ENCODE measurements around the gene IGF2BP2. TPM values are rescaled to one million over a fixed set of nuclear protein-coding genes. Genes with fewer than 3 reads are reported as not detected.

IGF2BP2 gene
- total and polyA plus RNA-seq, 2 experiments from 2014 or later = 88.9 to 91.8 TPM

DNA sequence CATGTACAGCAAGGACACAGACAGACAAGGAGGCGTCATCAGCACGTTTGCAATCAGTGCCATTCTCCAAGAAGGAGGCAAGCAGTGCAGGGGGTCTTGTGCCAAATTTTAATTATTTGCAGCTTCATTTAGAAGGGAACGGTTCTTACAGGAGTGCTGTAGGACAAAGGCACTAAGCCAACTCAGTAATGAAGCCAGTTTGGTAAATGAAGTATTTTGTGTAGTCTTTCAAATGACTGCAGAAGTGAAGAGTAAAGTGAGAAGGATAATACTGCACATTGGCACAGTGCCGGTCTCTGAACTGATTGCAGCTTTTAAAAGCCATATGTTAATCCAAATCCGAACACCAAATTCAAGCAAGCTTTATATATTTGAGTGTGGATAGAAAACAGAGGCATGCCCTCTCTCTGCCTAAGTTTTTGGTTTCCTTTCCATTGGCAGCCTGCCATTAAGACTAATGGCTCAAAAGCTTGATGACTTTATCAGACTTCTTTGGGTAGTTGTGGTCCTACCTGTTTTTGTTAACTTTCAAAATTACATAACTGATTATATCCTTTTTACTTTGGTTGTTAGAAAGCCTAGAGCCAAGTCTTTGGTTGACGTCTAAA lies 137.5 kb downstream of the IGF2BP2 start:
- Histone ChIP-seq H3K27me3 (no peaks in the 10 kb centered on the region), H3K9me2 (replicated peaks; ENCODE audit: insufficient read depth) (no peaks in the 10 kb centered on the region), H4K20me1 (ENCODE audit: insufficient read depth, poor library complexity, severe bottlenecking) (peaks cover 10% of the 10 kb centered on the region), H3K79me2 (peaks cover 73% of the 10 kb centered on the region), H3K9me3 (ENCODE audit: low read depth) (no peaks in the 10 kb centered on the region), H3K36me3 (replicated peaks; ENCODE audit: insufficient read depth, low read depth) (no peaks in the 10 kb centered on the region), H3K4me1 (ENCODE audit: insufficient read depth) (peaks cover 4% of the 10 kb centered on the region), H3K4me3 (no peak overlapping the region), H2AFZ (no peak overlapping the region), H3K27ac (no peak overlapping the region), H3K4me2 (no peak overlapping the region)
- 94% methylated on average over 6 of the region's 6 CpGs for WGBS (ENCODE audit: low lambda C conversion rate, missing lambda C conversion rate)
- DNase-seq (ENCODE audit: low spot score) = no peak
- TF ChIP-seq CTCF (IDR thresholded peaks at IDR 0.05; ENCODE audit: poor library complexity) (no peak), EZH2phosphoT487 (IDR thresholded peaks at IDR 0.05; ENCODE audit: low read depth, severe bottlenecking, unreplicated experiment) (no peak), EZH2 (IDR thresholded peaks at IDR 0.05; ENCODE audit: borderline replicate concordance) (no peak)

- H3K36me3 ChIP-seq (replicated peaks; ENCODE audit: insufficient read depth, low read depth) = no peaks in the 10 kb centered on the region
- WGBS (ENCODE audit: low lambda C conversion rate, missing lambda C conversion rate) = 95% methylated on average over 9 of the region's 9 CpGs
- no peak for TF ChIP-seq EZH2 (IDR thresholded peaks at IDR 0.05; ENCODE audit: borderline replicate concordance)
Observed at GRCh38 chr3:185685231-185686035, 139.4 kb downstream of the IGF2BP2 start.

DNA sequence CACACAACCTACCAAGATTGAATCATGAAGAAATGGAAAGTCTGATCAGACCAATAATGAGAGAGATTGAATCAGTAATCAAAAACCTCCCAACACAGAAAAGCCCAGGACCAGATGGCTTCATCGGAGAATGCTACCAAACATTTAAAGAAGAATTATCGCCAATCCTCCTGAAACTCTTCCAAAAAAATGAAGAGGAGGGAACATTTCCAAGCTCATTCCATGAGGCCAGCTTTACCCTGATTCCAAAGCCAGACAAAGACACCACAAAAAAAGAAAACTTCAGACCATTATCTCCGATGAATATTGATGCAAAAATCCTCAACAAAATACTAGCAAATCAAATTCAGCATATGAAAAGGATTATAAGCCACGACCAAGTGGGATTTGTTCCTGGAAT lies 144.6 kb downstream of the IGF2BP2 start:
- Histone ChIP-seq H3K4me3 (no peak overlapping the region), H3K9me2 (replicated peaks; ENCODE audit: insufficient read depth) (no peaks in the 10 kb centered on the region), H4K20me1 (ENCODE audit: insufficient read depth, poor library complexity, severe bottlenecking) (peaks cover 27% of the 10 kb centered on the region), H2AFZ (no peak overlapping the region), H3K36me3 (replicated peaks; ENCODE audit: insufficient read depth, low read depth) (peaks cover 7% of the 10 kb centered on the region), H3K79me2 (peaks cover 72% of the 10 kb centered on the region), H3K27me3 (no peaks in the 10 kb centered on the region), H3K4me2 (no peak overlapping the region), H3K4me1 (ENCODE audit: insufficient read depth) (no peaks in the 10 kb centered on the region), H3K27ac (no peak overlapping the region), H3K9me3 (ENCODE audit: low read depth) (no peaks in the 10 kb centered on the region)
- no peak for DNase-seq (ENCODE audit: low spot score)
- WGBS (ENCODE audit: low lambda C conversion rate, missing lambda C conversion rate) = 90% methylated on average over 4 of the region's 4 CpGs
- no peak for TF ChIP-seq EZH2phosphoT487 (IDR thresholded peaks at IDR 0.05; ENCODE audit: low read depth, severe bottlenecking, unreplicated experiment)
- TF ChIP-seq CTCF (IDR thresholded peaks at IDR 0.05; ENCODE audit: poor library complexity) = no peak
- TF ChIP-seq EZH2 (IDR thresholded peaks at IDR 0.05; ENCODE audit: borderline replicate concordance) = no peak

More at GRCh38 chr3:185685231-185686035, 139.4 kb downstream of the IGF2BP2 start:
- H3K27ac ChIP-seq = no peak overlapping the region
- peaks cover 4% of the 10 kb centered on the region for H3K4me1 ChIP-seq (ENCODE audit: insufficient read depth)
- H3K4me2 ChIP-seq = no peak overlapping the region
- H4K20me1 ChIP-seq (ENCODE audit: insufficient read depth, poor library complexity, severe bottlenecking) = peaks cover 24% of the 10 kb centered on the region
- H3K9me3 ChIP-seq (ENCODE audit: low read depth) = no peaks in the 10 kb centered on the region
- no peak overlapping the region for H2AFZ ChIP-seq
- H3K27me3 ChIP-seq = no peaks in the 10 kb centered on the region
- no peaks in the 10 kb centered on the region for H3K9me2 ChIP-seq (replicated peaks; ENCODE audit: insufficient read depth)
- no peak for DNase-seq (ENCODE audit: low spot score)
- peaks cover 76% of the 10 kb centered on the region for H3K79me2 ChIP-seq
- no peak overlapping the region for H3K4me3 ChIP-seq

DNA sequence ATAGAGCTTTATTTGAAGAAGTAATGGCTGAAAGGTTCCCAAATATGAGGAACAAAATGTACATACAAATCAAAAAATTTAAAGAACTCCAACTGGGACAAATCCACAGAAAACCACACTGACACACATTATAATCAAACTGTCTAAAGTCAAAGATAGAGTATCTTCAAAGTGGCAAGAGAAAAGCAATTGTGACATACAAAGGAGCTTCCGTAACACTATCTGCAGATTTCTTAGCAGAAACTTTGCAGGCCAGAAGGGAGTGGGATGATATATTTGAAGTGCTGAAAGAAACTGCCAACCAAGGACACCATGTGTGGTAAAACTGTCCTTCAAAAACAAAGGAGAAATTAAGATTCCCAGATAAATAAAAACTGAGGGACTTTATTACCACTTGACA lies 146.8 kb downstream of the IGF2BP2 start:
- no peak overlapping the region for H3K4me3 ChIP-seq
- DNase-seq (ENCODE audit: low spot score) = no peak
- peaks cover 7% of the 10 kb centered on the region for H3K36me3 ChIP-seq (replicated peaks; ENCODE audit: insufficient read depth, low read depth)
- no peaks in the 10 kb centered on the region for H3K27me3 ChIP-seq
- WGBS (ENCODE audit: low lambda C conversion rate, missing lambda C conversion rate) = 93% methylated on average over 1 of the region's 1 CpG
- no peaks in the 10 kb centered on the region for H3K4me1 ChIP-seq (ENCODE audit: insufficient read depth)
- H4K20me1 ChIP-seq (ENCODE audit: insufficient read depth, poor library complexity, severe bottlenecking) = peaks cover 25% of the 10 kb centered on the region
- H3K9me3 ChIP-seq (ENCODE audit: low read depth) = no peaks in the 10 kb centered on the region
- no peak for TF ChIP-seq EZH2 (IDR thresholded peaks at IDR 0.05; ENCODE audit: borderline replicate concordance)
- TF ChIP-seq CTCF (IDR thresholded peaks at IDR 0.05; ENCODE audit: poor library complexity) = no peak
- TF ChIP-seq EZH2phosphoT487 (IDR thresholded peaks at IDR 0.05; ENCODE audit: low read depth, severe bottlenecking, unreplicated experiment) = no peak
- no peak overlapping the region for H3K4me2 ChIP-seq
- H3K27ac ChIP-seq = no peak overlapping the region
- peaks cover 55% of the 10 kb centered on the region for H3K79me2 ChIP-seq
- H2AFZ ChIP-seq = no peak overlapping the region
- H3K9me2 ChIP-seq (replicated peaks; ENCODE audit: insufficient read depth) = no peaks in the 10 kb centered on the region

Data from hepatocyte (in vitro differentiated cells).